ENCODE measurements around the gene SYK.
"Not testable (repeated sequence)": the region's sequence is repeated elsewhere in the genome, so short reads cannot be mapped to it uniquely, and the experiment has no call there.

Gene SYK

DNA sequence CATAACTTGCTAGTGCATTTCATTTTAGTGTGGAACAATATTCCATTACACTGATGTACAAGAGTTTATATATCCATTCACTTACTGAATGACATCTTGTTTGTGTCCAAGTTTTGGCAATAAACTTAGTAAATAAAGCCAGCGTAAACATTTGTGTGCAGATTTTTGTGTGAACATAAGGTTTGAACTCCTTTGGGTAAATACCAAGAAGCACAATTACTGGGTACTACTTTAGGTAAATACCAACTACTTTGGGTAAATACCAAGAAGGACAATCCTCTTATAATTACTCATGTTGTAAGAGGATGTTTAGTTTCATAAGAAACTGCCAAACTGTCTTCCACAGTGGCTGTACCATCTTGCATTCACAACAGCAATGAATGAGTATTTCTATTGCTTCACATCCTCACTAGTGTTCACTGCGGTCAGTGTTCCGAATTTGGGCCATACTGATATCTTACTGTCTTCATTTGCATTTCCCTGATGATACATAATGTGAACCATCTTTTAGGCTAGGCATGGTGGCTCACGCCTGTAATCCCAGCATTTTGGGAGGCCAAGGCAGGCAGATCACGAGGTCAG lies 2.3 kb upstream of the SYK start:
- no peak for DNase-seq

DNA sequence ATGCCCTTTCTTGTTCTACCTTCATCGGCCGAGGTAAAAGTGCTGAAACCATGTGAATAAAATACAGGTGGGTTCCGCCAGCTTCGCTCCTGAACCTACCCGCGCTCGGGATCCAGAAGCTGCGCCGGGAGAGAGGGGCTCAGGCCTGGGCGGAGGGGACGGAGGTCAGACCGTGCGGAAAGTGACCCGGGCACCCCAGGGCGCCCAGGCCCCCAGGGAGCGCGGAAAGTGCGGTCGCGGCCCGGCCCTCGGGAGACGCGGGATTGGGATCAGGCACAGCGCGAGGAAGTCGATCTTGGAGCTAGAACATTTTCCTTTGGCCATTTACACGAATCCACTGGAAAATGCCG lies 329 bp downstream of the SYK start:
- no peak for DNase-seq

DNA sequence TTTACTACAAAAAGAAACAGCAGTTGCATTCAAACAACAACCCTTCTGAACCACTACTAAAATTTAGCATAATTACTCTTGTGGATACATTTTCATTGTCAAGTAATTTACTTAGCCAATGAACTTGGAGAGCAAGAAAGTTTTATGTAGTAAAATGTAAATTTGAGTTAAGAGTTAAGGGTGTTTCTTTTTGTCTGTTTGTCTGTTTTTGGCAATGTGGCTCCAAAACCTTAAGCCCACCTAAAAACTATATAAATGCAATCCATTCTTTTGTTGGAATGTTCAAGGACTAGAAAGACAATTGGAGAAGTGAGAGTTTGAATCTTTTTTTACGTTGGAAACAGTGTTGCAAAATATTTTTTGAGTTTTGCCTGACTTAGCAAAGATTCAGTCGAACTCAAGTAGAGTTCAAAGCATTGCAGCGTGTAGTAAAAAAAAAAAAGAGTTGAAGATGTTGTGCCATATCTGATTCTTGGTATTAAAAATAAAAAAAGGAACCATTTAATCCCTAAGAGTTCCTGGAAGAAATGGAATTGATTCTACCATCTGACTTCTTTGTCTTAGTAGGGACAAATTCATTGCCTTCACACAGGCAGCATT lies 867 bp downstream of the SYK start:
- DNase-seq = no peak

DNA sequence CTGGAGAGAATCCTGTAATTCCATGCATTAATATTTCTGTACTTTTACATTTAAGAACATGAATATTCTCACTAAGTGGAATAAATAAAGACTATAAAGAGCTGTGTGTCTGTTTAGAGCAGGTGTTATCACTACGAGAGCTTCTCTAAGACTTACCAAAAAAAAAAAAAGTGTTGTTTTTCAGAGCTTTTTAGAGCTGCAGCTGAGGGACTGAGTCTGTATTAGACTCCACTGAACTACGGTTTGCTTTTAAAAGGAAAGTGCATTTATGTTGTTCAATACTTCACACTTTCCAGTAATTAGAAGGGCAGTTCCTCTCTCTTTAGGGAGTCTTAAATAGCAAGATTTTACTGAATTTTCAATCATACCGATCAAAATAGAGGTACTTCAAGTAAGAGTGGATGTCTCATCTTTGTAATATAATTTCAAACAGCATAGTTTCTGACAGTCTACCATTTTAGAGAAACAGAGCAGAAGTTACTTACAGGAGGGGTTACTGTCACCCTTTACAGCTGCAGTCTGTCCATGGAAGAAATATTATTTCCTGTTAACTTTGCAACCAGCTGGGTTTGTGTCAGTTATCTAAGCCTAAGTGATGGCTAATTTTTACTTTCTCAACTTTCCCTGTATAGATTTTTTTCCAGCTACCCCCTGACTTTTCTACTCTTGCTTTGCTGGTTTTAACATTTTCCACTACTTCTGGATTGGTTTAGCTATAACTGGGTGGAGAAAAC lies 2.4 kb downstream of the SYK start:
- no peak for DNase-seq

DNA sequence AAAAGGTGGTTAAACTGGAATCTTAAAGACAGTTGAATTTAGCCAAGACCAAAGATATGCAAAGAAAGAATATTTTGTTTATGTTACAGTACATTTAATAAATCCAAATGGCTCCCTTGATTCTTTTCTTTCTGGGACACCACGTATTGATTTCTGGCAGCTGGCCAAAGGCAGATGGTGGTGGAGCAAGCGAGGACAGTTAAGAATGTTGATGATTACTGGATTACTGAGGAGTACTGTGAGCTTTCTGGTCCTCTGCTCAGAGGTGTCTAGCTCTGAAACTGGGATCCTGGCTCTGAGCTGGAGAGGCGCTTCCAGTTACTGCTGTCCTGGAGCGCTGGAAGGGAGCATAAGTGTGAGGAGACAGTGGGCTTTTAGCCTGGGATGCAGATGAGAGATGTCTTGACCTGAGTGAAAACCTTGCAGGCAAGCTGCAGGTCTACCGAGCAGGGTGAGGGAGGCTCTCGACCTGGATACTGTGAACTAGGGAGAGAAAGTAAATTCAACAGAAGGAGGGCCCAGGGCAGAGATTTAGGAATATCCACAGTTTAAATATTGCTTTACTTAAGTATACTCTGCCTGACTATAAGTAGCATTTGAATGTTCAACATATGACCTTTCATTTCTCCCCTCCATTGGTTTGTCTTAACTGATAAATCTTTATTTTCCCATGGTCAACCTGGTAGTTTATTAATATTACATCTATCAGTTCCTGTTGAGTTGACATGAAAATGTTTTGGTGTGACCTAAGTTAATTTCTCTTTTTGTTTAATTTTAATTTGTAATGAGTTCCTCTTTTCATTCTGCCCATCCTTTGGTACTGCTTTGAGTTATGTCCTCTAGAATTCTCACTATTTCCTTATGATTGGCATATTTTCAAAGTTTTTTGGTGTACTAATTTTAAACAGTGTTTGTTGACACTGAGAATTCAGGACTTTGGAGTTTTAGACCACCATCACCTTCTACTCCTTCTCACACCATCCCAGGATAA lies 3.7 kb downstream of the SYK start:
- DNase-seq = no peak

DNA sequence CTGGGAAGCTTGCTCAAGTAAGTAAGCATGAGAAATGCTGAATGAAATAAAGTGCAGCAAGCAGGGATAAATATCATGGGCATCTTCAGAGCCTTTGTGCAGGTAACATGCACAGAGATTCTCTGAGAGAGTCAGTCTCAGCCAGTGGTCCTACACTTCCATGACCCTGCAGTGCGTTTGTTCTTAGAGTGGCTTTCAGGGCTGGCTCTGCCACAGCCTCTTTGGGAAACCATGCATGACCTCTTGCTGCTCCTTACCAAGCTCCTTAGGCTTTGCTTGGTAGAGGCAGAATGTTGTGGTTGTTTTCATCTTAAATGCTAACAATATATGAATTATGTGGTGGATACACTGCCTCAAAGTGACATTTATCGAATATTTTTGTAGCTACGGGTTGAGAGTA lies 5.4 kb downstream of the SYK start:
- no peak for DNase-seq

DNA sequence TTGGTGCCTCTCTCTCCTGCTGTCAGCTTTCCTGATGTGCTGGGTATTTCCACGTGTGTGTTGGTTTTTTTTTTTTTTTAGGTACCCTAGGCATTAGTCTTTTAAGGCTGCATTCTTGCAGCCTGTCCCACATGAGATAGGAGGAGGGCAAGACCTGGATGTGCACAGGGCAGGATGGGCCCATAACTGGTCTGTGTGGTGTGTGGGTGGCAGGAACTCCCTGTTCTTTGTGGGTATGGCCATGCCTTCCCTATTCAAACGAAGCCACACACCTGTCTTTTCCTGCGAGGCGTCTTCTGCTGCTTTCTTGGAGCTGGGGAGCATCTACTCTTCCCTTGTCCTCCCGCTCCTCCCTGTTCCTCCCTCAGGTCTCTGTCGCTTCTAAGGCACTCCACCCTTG lies 6.8 kb downstream of the SYK start:
- no peak for DNase-seq

DNA sequence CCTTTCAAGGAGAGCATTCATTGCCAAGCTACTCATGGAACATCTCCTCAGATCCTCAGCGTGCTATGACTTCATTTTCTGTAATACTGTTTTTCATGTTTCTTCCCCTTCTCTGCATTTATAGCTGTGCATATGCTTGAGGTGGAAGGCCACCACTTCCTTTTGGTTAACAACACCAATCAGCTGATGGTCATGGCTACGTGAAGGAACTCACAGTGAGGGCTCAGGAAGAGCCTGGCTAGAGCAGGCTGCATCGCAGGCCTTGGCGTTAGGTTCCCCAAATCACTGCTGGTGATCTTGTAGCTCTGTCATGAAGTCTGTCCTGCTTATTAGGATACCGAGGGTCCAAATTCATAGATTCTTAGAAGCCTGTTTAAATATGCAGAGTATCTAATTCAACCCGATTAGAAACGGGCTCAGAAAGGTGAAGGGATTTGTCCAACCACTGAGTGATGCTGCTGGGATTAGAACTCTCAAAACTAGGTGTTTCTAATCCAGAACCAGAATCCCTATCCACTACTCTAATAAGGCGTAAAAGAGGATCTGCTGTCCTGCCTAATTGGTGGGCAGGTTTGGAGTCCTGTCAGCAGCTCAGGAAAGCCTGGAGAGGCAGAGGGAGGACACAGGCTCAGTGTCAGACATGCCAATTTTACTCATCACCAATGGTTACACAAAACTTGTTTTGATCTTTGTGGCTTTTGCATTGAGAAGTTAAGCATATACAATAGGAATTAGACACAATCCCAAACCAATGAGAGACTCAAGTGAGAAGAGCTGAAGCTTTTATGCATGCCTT lies 7.5 kb downstream of the SYK start:
- no peak for DNase-seq

DNA sequence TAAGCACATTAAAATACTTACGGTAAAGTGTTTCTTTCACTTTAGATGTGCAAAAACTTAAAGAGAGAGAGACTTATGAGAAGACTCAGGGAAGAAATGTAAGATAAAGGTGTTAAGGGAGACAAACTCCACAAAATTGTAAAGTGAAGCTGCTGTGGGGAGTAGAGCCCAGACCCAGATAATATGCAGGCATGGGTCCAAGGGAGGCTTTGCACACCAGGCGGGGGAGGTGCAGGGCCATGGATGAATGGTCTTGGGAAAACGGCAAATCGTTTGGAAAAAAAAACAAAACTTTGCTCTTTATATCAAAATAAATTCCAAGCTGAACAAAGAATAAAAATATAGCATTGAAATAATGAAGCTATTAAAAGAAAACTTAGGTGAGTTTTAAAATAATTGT lies 9.1 kb downstream of the SYK start:
- DNase-seq = no peak

DNA sequence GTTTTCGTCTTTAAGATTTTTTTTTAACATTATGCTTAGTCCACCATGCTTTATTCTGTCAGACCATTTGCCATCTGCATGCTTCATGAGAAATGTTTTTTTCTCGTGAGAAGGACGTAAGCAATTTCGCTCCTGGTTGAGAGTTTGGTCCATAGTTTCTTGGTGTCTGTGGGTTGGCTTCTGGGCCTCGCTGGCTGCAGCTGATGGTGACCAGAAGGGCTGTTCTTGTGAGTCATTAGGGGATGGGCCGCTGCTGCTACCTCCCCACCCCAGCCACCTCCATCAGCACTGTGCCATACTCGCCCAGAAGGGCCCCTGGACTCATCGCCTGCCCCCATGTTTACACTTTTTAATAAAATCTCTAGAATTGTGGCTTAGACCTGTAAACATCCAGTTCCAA lies 11.4 kb downstream of the SYK start:
- DNase-seq = no peak

DNA sequence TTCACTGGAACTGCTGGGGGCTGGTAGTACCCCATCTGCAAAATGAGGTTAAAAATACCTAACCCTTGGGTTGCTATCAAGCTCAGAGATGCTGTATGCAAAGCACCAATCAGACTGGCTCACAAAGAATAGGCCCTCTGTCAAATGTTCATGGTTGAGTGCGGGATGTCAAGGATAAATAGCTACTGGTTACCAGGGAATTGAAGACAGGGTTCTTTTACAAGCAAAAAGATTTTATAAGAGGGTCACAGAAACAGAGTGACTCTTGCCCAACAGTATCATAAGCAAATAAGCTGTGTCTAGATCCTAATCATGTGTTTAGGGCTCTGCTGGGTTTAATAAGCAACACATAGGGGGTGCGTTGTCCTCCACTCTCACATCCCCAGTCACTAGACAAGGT lies 11.9 kb downstream of the SYK start:
- DNase-seq = no peak

DNA sequence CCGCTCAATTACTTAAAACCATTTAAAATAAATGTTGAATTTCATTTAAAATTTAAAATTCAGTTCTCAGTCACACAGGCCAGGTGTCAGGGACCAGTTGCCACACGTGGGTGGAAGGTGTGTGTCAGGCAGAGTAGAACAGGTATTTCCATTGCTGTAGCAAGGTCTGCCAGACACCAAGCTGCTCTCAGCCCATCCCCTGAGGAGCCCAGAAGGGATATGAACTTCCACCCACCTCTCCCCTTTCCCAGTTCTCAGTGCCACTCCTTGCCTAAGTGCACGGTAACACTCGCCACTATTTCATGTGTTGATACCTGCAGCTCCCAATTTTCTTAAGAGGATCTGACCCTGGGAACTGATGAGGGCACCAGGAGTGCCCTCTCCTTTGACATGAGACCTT lies 12.7 kb downstream of the SYK start:
- no peak for DNase-seq

DNA sequence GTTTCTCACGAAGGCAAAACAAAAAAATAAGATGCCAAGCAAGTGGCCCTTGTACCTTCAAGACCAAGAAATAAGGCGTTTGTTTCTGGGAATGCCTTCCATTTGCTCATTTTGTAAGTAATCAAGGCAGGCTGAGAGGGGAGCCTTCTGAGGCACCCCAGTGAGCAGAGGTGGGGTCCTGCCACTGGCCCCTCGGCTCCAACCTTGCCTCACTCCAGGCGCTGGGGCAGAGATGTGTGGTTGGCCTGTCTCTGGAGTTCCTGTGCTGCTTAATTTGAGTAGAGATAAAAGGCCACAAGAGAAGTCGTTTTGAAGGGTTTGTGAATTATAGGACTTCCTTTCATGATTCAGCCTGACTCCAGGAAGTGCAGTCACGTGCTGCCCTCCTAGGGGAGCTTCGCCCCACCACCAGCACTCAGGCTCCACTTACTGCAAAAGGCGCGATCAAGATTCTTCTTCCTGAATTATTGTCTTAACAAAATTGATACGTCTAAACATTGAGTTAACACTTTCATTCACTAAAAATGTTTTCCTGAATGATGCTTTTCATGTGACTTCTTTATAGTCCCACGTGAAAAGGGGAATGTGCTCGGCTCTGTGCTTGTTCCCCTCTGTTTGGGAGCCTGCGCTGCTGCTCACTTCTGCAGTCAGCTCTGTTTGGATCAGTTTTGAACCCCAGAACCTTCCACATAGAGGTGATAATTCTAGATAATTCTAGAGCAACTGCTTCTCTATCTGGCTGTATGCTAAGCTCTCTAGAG lies 13.7 kb downstream of the SYK start:
- DNase-seq = no peak

DNA sequence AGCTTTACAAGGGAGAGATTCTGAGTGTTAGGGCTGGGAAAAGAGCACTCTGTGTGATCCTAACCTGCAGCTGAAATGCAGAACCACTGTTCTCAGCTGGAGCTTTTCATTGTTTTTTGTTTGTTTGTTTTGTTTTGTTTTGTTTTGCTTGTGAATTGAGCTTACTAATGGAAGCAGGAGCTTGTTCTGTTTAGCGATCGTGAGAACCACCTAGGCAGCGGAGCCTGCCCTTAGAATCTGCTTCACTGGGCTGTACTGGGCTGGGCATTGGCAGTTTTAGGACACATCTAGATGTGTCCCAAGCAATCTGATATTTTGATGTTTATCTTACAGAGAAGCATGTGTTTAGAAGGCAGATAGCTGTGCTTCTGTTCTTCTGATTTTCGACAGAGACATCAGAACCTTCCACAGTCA lies 14.3 kb downstream of the SYK start:
- DNase-seq = no peak

DNA sequence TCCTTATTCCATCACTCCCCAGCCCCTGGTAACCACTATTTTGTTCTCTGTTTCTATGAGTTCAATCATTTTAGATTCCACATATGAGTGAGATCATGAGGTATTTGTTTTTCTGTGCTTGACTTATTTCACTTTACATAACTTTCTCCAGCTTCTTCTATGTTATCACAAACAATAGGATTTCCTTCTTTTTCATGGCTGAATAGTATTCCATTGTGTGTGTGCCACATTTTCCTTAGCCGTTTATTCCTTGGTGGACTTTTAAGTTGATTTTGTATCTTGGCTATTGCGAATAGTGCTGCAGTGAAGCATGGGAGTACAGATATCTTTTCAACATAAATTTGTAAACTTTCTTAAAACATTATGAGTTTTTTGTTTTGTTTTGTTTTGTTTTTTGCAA lies 15.1 kb downstream of the SYK start:
- no peak for DNase-seq

DNA sequence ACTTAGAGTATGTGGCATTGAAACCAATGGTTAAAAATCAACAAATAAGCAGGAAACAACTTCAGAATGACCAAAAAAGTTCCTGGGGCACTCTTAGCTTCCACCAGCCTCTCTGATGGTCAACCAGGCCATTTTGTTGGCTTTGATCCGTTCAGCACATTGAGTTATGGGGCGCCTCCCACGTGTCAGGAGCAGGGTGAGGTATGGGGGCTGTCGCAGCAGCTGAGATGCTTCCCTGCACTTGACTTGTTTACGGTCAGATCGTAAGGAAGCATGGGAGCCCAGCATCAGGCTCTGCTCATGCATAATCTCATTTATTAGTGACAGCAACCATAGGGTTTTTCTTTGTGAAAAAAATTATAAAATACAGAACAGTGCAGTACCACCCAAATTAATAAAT lies 16.7 kb downstream of the SYK start:
- DNase-seq = no peak

DNA sequence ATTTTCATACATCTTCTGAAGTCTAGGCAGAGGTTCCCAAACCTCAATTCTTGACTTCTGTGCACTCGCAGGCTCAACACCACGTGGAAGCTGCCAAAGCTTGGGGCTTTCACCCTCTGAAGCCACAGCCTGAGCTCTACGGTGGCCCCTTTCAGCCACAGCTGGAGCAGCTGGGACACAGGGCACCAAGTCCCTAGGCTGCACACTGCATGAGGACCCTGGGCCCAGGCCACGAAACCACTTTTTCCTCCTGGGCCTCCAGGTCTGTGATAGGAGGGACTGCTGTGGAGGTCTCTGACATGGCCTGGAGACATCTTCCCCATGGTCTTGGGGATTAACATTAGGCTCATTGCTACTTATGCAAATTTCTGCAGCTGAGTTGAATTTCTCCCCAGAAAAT lies 18.8 kb downstream of the SYK start:
- DNase-seq = not testable (repeated sequence)

DNA sequence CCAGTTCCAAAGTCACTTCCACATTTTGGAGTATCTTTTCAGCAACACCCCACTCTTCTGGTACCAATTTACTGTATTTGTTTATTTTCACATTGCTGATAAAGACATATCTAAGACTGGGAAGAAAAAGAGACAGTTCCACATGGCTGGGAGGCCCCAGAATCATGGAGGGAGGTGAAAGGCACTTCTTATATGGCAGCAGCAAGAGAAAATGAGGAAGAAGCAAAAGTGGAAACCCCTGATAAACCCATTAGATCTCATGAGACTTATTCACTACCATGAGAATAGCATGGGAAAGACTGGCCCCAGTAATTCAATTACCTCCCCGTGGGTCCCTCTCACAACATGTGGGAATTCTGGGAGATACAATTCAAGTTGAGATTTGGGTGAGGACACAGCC lies 19.6 kb downstream of the SYK start:
- DNase-seq = not testable (repeated sequence)

DNA sequence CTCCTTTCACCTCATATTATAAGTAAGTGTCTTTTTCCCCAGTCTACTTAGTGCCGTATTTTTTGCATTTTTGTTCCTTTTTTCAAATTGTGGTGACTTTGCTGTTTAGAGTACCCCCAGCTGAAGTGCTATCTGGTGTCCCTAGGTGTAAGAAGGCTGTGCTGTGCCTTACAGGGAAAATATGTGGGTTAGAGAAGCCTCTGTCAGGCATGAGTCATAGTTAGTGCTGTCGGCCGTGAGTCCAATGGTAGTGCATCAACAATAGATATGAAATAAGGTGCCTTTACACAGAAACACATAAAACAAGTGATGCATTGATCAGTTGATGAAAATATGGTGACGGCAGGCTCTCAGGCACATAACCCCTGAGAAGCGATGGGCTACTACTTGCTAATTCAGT lies 20.1 kb downstream of the SYK start:
- DNase-seq = no peak

DNA sequence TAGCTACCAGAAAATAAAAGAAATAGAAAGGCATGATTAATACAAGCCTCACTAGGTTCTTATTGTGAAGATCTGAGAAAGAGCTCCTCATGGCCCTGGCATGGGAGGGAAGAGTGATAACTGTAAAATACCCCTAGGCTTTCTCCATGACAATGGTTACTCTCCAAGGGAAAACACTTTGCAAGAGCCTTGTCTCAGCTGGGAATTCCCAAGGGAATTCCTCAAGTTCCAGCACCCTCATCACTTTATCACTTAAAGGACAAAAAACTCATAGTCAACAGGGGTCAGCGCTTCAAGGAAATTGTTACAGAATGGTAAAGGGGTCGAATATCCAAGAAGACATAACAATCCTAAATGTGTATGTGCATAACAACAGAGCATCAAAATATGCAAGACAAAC lies 21.2 kb downstream of the SYK start:
- DNase-seq = no peak

DNA sequence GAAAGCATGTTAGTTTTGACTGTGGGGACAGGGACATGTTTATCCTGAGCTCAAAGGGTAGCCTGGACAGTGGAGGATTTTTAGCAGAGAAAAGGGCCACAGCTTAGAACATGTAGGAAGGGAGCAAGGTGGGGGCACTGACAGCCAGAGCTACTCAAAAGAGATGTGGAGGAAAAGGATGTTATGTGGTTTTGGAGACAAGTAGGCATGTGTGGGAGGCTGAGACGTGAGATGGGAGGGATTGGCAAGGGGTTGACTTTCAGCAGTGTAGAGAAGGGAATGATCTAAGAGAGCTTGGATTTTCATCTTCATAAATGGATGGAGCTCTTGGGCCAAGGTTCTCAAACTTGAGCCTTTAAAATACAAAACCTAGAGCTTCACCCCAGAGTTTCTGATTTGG lies 24.0 kb downstream of the SYK start:
- no peak for DNase-seq
